ENCODE results near the gene DCAF8.

The DCAF8 gene

GRCh38 chr1:160225345-160225744 is 37.0 kb downstream of the DCAF8 start:
- no peak for DNase-seq

- no peak for DNase-seq
These were observed 37.7 kb downstream of the DCAF8 start for GRCh38 chr1:160224606-160225005.

GRCh38 chr1:160222546-160222945 is 39.8 kb downstream of the DCAF8 start:
- DNase-seq: no peak

GRCh38 chr1:160221089-160221488 is 41.3 kb downstream of the DCAF8 start:
- DNase-seq: peak in 2 of 4 experiments; percentile 16 to 24

- DNase-seq: no peak
These were observed 42.0 kb downstream of the DCAF8 start for GRCh38 chr1:160220301-160220700.

GRCh38 chr1:160219062-160219929 is 43.1 kb downstream of the DCAF8 start:
- peak; percentile 50 to 78 (median 76) for DNase-seq

- DNase-seq: no peak
These were observed 44.8 kb downstream of the DCAF8 start for GRCh38 chr1:160217481-160218051.

GRCh38 chr1:160216301-160216700 is 46.0 kb downstream of the DCAF8 start:
- no peak for DNase-seq

GRCh38 chr1:160214481-160215140 is 47.7 kb downstream of the DCAF8 start:
- no peak for DNase-seq

- DNase-seq: no peak
These were observed 51.1 kb downstream of the DCAF8 start for GRCh38 chr1:160211046-160211790.

- no peak for DNase-seq
These were observed 51.8 kb downstream of the DCAF8 start for GRCh38 chr1:160210561-160210960.

- no peak for DNase-seq
These were observed 52.9 kb downstream of the DCAF8 start for GRCh38 chr1:160209321-160210046.

- DNase-seq: no peak
These were observed 53.6 kb downstream of the DCAF8 start for GRCh38 chr1:160208557-160209320.

- DNase-seq: no peak
These were observed 54.4 kb downstream of the DCAF8 start for GRCh38 chr1:160207771-160208556.

GRCh38 chr1:160207118-160207650 is 55.2 kb downstream of the DCAF8 start:
- no peak for DNase-seq

- peak; percentile 69 to 79 (median 70) for DNase-seq
These were observed 55.8 kb downstream of the DCAF8 start for GRCh38 chr1:160206421-160207117.

- peak; percentile 73 to 83 (median 78) for DNase-seq
These were observed 56.3 kb downstream of the DCAF8 start for GRCh38 chr1:160206036-160206389.

GRCh38 chr1:160205242-160206035 is 56.9 kb downstream of the DCAF8 start, which contains the start of gene PEA15:
Gene PEA15, plus strand, starts transcription at chr1:160205384. Its CDS starts 6,161 bp downstream, at chr1:160211545.
- DNase-seq: peak; percentile 62 to 88 (median 75)
